ENCODE results near the gene TSHZ3. TPM values are rescaled to one million over a fixed set of nuclear protein-coding genes. Genes with fewer than 3 reads are reported as not detected.

TSHZ3 gene
- total RNA-seq, 2 donors from 2014 or later = 4.3 to 5.4 TPM

- intact Hi-C loops (cut with DNase I) = no loop called here
- DNase-seq (no peak), ATAC-seq (no peak)
Observed at GRCh38 chr19:31272583-31273106, 76.6 kb downstream of the TSHZ3 start.

GRCh38 chr19:31271306-31271911 is 77.8 kb downstream of the TSHZ3 start:
- no peak for ATAC-seq
- intact Hi-C loops (cut with DNase I) = no loop called here

GRCh38 chr19:31270897-31271296 is 78.3 kb downstream of the TSHZ3 start:
- peak; percentile 38 to 64 for ATAC-seq
- peak; percentile 50 for DNase-seq

More at GRCh38 chr19:31271306-31271911, 77.8 kb downstream of the TSHZ3 start:
- no peak for DNase-seq

GRCh38 chr19:31269425-31270127 is 79.7 kb downstream of the TSHZ3 start:
- DNase-seq = no peak

More at GRCh38 chr19:31270897-31271296, 78.3 kb downstream of the TSHZ3 start:
- intact Hi-C loops (cut with DNase I) = no loop called here

GRCh38 chr19:31268751-31269383 is 80.4 kb downstream of the TSHZ3 start:
- DNase-seq (no peak), ATAC-seq (no peak)
- intact Hi-C loops (cut with DNase I) = no loop called here

More at GRCh38 chr19:31269425-31270127, 79.7 kb downstream of the TSHZ3 start:
- no peak for ATAC-seq
- intact Hi-C loops (cut with DNase I) = no loop called here

GRCh38 chr19:31266731-31267130 is 82.5 kb downstream of the TSHZ3 start:
- intact Hi-C loops (cut with DNase I) = no loop called here
- ATAC-seq (no peak), DNase-seq (no peak)

GRCh38 chr19:31266196-31266595 is 83.0 kb downstream of the TSHZ3 start:
- no peak for DNase-seq
- ATAC-seq = no peak
- intact Hi-C loops (cut with DNase I) = no loop called here

- peak in 1 of 2 donors; percentile 39 for ATAC-seq
- intact Hi-C loops (cut with DNase I) = no loop called here
- no peak for DNase-seq
Observed at GRCh38 chr19:31264041-31264778, 85.0 kb downstream of the TSHZ3 start.

GRCh38 chr19:31263328-31263727 is 85.9 kb downstream of the TSHZ3 start:
- no peak for ATAC-seq
- no peak for DNase-seq
- intact Hi-C loops (cut with DNase I) = no loop called here

GRCh38 chr19:31262725-31263191 is 86.5 kb downstream of the TSHZ3 start:
- intact Hi-C loops (cut with DNase I) = no loop called here
- ATAC-seq (peak; percentile 22 to 27), DNase-seq (no peak)

GRCh38 chr19:31261603-31262212 is 87.5 kb downstream of the TSHZ3 start:
- ATAC-seq (no peak), DNase-seq (no peak)
- intact Hi-C loops (cut with DNase I) = no loop called here

GRCh38 chr19:31261019-31261602 is 88.1 kb downstream of the TSHZ3 start:
- DNase-seq (no peak), ATAC-seq (no peak)
- intact Hi-C loops (cut with DNase I) = no loop called here

- ATAC-seq (no peak), DNase-seq (no peak)
- intact Hi-C loops (cut with DNase I) = no loop called here
Observed at GRCh38 chr19:31260171-31260933, 88.9 kb downstream of the TSHZ3 start.

GRCh38 chr19:31258211-31259052 is 90.8 kb downstream of the TSHZ3 start:
- ATAC-seq (no peak), DNase-seq (no peak)
- intact Hi-C loops (cut with DNase I) = no loop called here

- no peak for DNase-seq
- intact Hi-C loops (cut with DNase I) = no loop called here
- ATAC-seq = peak in 1 of 2 donors; percentile 45
Observed at GRCh38 chr19:31257426-31258130, 91.7 kb downstream of the TSHZ3 start.

GRCh38 chr19:31257025-31257424 is 92.2 kb downstream of the TSHZ3 start:
- ATAC-seq = no peak
- intact Hi-C loops (cut with DNase I) = no loop called here
- no peak for DNase-seq
